HEK293 (cell line): Measurements from ENCODE around the gene CLIC5.

Experiments
- CTCF ChIA-PET: fragments of 350-600 bp; formaldehyde crosslinking; extraction: SDS; loops from one replicate; lab custom pipeline; 2021; ENCODE audit warnings: antibody characterized with exemption; lab: Yijun Ruan, JAX
- POLR2A ChIA-PET: fragments of 300-600 bp; formaldehyde crosslinking; extraction: SDS; loops from one replicate; lab custom pipeline; 2020; ENCODE audit warnings: antibody characterized with exemption, inconsistent platforms; lab: Yijun Ruan, JAX
- H3K27ac ChIP-seq: fragments of 200-500 bp; sonication (Bioruptor generic); 2 replicates; pipeline ENCODE4 v1.5.1; 2014; ENCODE audit warnings: low read depth, low read length, control low read depth, inconsistent platforms; ENCODE audit errors: extremely low read depth
- H3K36me3 ChIP-seq, 2 experiments: fragments of 200-500 bp in 1 of 2; sonication (Bioruptor generic) in 1 of 2; 1 replicate in 1 of 2; 2 replicates in 1 of 2; pipeline ENCODE4 v1.5.1; 2014 to 2017; ENCODE audit warnings: inconsistent platforms in 2 of 2, low read length in 2 of 2; ENCODE audit not compliant: control insufficient read depth in 2 of 2, insufficient read depth in 1 of 2
- H3K4me1 ChIP-seq: fragments of 200-500 bp; sonication (Bioruptor generic); 2 replicates; pipeline ENCODE4 v1.5.1; 2014; ENCODE audit warnings: mild to moderate bottlenecking, low read length, inconsistent platforms; ENCODE audit not compliant: control insufficient read depth, insufficient read depth
- H3K4me3 ChIP-seq: 2 replicates; pipeline ENCODE4 v1.5.1; 2011; ENCODE audit warnings: low read depth, mild to moderate bottlenecking, control low read depth, low read length, moderate library complexity
- H3K9me3 ChIP-seq: fragments of 200-500 bp; sonication (Bioruptor generic); 2 replicates; pipeline ENCODE4 v1.5.1; 2014; ENCODE audit warnings: low read depth, low read length, inconsistent platforms; ENCODE audit not compliant: control insufficient read depth, insufficient read depth
- PRDM10 ChIP-seq: fragments of 450-650 bp; formaldehyde crosslinking; IDR thresholded peaks from 2 replicates; pipeline ENCODE4 v1.5.1; 2016; ENCODE audit warnings: missing biosample characterization, missing genetic modification characterization
- RBAK ChIP-seq: fragments of 450-650 bp; formaldehyde crosslinking; IDR thresholded peaks from 2 replicates; pipeline ENCODE4 v1.5.1; 2016; ENCODE audit warnings: missing biosample characterization, missing genetic modification characterization
- WT1 ChIP-seq: fragments of 450-650 bp; formaldehyde crosslinking; IDR thresholded peaks from 2 replicates; pipeline ENCODE4 v1.5.1; 2016; ENCODE audit warnings: missing biosample characterization, missing genetic modification characterization
- ZBTB20 ChIP-seq: fragments of 450-650 bp; formaldehyde crosslinking; IDR thresholded peaks from 2 replicates; pipeline ENCODE4 v1.5.1; 2016; ENCODE audit warnings: missing biosample characterization, missing genetic modification characterization
- ZFHX2 ChIP-seq: fragments of 450-650 bp; formaldehyde crosslinking; conservative IDR thresholded peaks from 2 replicates; pipeline ENCODE4 v1.5.1; 2016; ENCODE audit warnings: missing biosample characterization, missing genetic modification characterization
- ZNF10 ChIP-seq: fragments of 450-650 bp; formaldehyde crosslinking; IDR thresholded peaks from 2 replicates; pipeline ENCODE4 v1.5.1; 2017; ENCODE audit warnings: missing biosample characterization, missing genetic modification characterization
- ZNF138 ChIP-seq: fragments of 450-650 bp; formaldehyde crosslinking; IDR thresholded peaks from 2 replicates; pipeline ENCODE4 v1.5.1; 2016; ENCODE audit warnings: missing biosample characterization, missing genetic modification characterization, borderline replicate concordance
- ZNF169 ChIP-seq: fragments of 450-650 bp; formaldehyde crosslinking; IDR thresholded peaks from 2 replicates; pipeline ENCODE4 v1.5.1; 2016; ENCODE audit warnings: missing biosample characterization, missing genetic modification characterization
- ZNF174 ChIP-seq: fragments of 450-650 bp; formaldehyde crosslinking; IDR thresholded peaks from 2 replicates; pipeline ENCODE4 v1.5.0; 2017; ENCODE audit warnings: missing biosample characterization, mild to moderate bottlenecking, missing genetic modification characterization
- ZNF2 ChIP-seq: fragments of 450-650 bp; formaldehyde crosslinking; IDR thresholded peaks from 2 replicates; pipeline ENCODE4 v1.5.1; 2016; ENCODE audit warnings: missing biosample characterization, missing genetic modification characterization
- ZNF350 ChIP-seq: fragments of 450-650 bp; formaldehyde crosslinking; IDR thresholded peaks from 2 replicates; pipeline ENCODE4 v1.5.0; 2017; ENCODE audit warnings: missing biosample characterization, mild to moderate bottlenecking, missing genetic modification characterization
- ZNF423 ChIP-seq: fragments of 450-650 bp; formaldehyde crosslinking; IDR thresholded peaks from 2 replicates; pipeline ENCODE4 v1.5.1; 2016; ENCODE audit warnings: missing biosample characterization, missing genetic modification characterization
- ZNF433 ChIP-seq: fragments of 450-650 bp; formaldehyde crosslinking; IDR thresholded peaks from 2 replicates; pipeline ENCODE4 v1.5.1; 2016; ENCODE audit warnings: missing biosample characterization, missing genetic modification characterization, low read depth
- ZNF530 ChIP-seq: fragments of 450-650 bp; formaldehyde crosslinking; IDR thresholded peaks from 2 replicates; pipeline ENCODE4 v1.5.1; 2016; ENCODE audit warnings: low read depth, missing biosample characterization, missing genetic modification characterization
- ZNF544 ChIP-seq: fragments of 450-650 bp; formaldehyde crosslinking; IDR thresholded peaks from 2 replicates; pipeline ENCODE4 v1.5.0; 2017; ENCODE audit warnings: missing biosample characterization, missing genetic modification characterization
- ZNF600 ChIP-seq: fragments of 450-650 bp; formaldehyde crosslinking; IDR thresholded peaks from 2 replicates; pipeline ENCODE4 v1.5.1; 2016; ENCODE audit warnings: missing biosample characterization, missing genetic modification characterization
- ZNF664 ChIP-seq: fragments of 450-650 bp; formaldehyde crosslinking; IDR thresholded peaks from 2 replicates; pipeline ENCODE4 v1.5.1; 2016; ENCODE audit warnings: missing biosample characterization, missing genetic modification characterization
- ZNF837 ChIP-seq: fragments of 450-650 bp; formaldehyde crosslinking; IDR thresholded peaks from 2 replicates; pipeline ENCODE4 v1.5.1; 2016; ENCODE audit warnings: missing biosample characterization, missing genetic modification characterization
- ZSCAN23 ChIP-seq: fragments of 450-650 bp; formaldehyde crosslinking; IDR thresholded peaks from 2 replicates; pipeline ENCODE4 v1.5.1; 2016; ENCODE audit warnings: missing biosample characterization, missing genetic modification characterization
- TF ChIP-seq, protein P1 (sequence below): fragments of 450-650 bp; formaldehyde crosslinking; IDR thresholded peaks from 2 replicates; pipeline ENCODE4 v1.5.1; 2017; ENCODE audit warnings: missing biosample characterization, missing genetic modification characterization
- TF ChIP-seq, protein P2 (sequence below): IDR thresholded peaks from 2 replicates; pipeline ENCODE4 v1.6.1; 2011; ENCODE audit warnings: mild to moderate bottlenecking, low read depth, low read length, borderline replicate concordance
- TF ChIP-seq, protein P3 (sequence below): fragments of 450-650 bp; formaldehyde crosslinking; IDR thresholded peaks from 2 replicates; pipeline ENCODE4 v1.5.1; 2016; ENCODE audit warnings: missing biosample characterization, missing genetic modification characterization
- TF ChIP-seq, protein P4 (sequence below): fragments of 450-650 bp; formaldehyde crosslinking; IDR thresholded peaks from 2 replicates; pipeline ENCODE4 v1.5.0; 2017; ENCODE audit warnings: missing biosample characterization, missing genetic modification characterization, borderline replicate concordance

The CLIC5 gene

DNA sequence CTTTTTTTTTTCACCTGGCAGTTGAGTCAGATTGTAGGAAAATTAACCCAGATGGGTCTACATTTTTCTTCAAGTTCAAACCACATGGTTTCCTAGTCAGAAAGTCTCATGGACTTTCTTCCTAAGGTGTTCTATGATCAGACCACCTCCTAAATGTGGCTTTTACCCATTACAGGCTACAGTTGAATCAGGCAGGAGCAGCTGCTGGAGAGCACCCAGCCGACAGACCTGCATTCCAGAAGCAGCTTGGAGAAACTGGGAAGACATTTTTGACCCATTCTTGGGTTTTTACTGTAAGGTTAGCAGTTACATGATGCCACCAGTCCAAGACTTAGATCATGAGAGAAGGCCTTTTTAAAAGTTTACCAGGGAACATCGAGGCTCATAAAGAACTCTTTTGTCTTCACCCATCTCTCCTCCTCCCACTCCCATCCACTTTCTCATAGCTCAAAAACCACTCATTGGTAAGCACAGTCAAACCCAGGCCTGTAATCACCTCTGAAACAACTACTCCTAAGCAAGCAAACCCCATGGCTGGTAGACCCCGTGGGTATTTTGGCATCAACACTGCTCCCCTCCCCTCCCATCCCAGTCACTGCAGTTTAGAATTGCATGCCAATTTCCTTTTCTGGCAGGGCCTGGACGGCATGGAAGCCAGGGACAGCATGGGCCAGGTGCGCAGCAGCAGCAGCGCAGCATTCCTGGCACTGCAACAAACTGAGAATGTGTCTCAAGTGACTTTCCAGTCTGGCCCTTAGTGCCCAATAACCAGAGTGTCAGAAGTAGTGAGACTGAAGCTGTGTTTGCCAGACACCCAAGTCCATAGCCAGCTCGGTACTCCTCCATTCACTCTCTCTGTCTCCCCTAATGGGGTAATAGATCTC, 113.7 kb downstream of the CLIC5 start:
- H3K9me3 ChIP-seq = no peaks in the 10 kb centered on the region
- CTCF ChIA-PET = interaction anchor here (0.6 to 0.7 kb wide), 3 partner anchors 37 to 1344 kb away, joined by 3 read pairs; no protein-coding TSS in a partner anchor
- H3K36me3 ChIP-seq = no peaks in the 10 kb centered on the region
- TF ChIP-seq, protein P1, sequence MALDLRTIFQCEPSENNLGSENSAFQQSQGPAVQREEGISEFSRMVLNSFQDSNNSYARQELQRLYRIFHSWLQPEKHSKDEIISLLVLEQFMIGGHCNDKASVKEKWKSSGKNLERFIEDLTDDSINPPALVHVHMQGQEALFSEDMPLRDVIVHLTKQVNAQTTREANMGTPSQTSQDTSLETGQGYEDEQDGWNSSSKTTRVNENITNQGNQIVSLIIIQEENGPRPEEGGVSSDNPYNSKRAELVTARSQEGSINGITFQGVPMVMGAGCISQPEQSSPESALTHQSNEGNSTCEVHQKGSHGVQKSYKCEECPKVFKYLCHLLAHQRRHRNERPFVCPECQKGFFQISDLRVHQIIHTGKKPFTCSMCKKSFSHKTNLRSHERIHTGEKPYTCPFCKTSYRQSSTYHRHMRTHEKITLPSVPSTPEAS (tag by site-specific recombination) = no peak
- TF ChIP-seq ZNF664 (tag by site-specific recombination) = no peak
- no peak for TF ChIP-seq RBAK (tag by site-specific recombination)
- TF ChIP-seq, protein P2, sequence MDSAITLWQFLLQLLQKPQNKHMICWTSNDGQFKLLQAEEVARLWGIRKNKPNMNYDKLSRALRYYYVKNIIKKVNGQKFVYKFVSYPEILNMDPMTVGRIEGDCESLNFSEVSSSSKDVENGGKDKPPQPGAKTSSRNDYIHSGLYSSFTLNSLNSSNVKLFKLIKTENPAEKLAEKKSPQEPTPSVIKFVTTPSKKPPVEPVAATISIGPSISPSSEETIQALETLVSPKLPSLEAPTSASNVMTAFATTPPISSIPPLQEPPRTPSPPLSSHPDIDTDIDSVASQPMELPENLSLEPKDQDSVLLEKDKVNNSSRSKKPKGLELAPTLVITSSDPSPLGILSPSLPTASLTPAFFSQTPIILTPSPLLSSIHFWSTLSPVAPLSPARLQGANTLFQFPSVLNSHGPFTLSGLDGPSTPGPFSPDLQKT = no peak
- TF ChIP-seq ZSCAN23 (tag by site-specific recombination) = no peak
- no peak for TF ChIP-seq ZNF174
- TF ChIP-seq, protein P3, sequence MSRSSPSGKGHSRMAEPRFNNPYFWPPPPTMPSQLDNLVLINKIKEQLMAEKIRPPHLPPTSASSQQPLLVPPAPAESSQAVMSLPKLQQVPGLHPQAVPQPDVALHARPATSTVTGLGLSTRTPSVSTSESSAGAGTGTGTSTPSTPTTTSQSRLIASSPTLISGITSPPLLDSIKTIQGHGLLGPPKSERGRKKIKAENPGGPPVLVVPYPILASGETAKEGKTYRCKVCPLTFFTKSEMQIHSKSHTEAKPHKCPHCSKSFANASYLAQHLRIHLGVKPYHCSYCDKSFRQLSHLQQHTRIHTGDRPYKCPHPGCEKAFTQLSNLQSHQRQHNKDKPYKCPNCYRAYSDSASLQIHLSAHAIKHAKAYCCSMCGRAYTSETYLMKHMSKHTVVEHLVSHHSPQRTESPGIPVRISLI (tag by site-specific recombination) = no peak
- TF ChIP-seq ZNF10 (tag by site-specific recombination) = no peak
- no peak for TF ChIP-seq ZBTB20 (tag by site-specific recombination)
- no peak for TF ChIP-seq WT1 (tag by site-specific recombination)
- TF ChIP-seq ZFHX2 (tag by site-specific recombination) = no peak
- TF ChIP-seq, all 188 proteins: peak for 0
- peaks cover under 1% of the 10 kb centered on the region for H3K4me1 ChIP-seq
- POLR2A ChIA-PET = no interaction called here
- no peak overlapping the region for H3K27ac ChIP-seq
- no peak overlapping the region for H3K4me3 ChIP-seq

DNA sequence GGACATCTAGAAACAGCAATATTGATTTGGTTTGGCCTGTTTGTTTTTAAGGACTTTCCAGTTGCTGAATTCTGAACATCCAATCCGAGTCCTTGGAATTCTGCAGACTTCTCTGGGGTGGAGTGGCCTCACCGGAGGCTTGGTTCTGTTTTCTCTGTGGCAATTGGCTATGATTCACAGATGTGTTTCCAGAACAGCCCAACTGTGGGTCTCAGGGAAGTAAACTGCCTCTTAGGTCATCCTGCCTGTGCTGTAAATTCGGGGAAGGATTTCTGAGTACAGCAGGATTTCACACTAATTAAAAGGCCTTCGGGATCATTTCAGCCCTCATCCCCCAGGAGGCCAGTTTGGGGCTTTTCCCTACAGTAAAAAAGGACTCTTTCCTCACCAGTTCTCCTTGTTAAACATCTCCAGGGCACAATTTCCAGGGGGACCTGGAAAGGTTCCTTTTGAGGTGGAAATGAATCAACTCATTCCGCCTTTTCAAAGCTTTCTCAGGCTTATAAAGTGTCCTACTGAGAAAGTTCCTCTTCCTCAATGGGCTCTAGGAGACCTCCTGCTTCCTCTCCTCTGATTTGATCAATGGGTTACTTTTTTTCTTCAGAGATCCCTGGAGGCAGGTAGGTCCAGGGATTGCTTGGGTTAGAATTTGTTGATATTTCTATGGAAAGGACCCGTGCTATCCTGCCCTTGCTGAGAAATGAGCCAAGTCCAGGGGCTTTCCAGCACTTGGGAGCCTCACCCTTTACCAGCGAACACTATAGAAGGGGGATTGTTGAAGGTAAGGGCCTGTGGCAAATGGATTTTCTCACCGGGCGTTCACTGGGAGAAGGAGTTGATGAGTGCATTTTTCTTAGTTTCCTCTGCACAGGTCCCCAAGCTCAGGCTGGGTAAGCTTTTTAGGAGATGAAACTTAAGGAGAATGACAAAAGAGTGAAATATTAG, 114.6 kb downstream of the CLIC5 start:
- CTCF ChIA-PET = interaction anchor here (0.6 to 0.7 kb wide), 2 partner anchors 36 to 1277 kb away, joined by 3 read pairs; no protein-coding TSS in a partner anchor
- Histone ChIP-seq H3K9me3 (no peaks in the 10 kb centered on the region), H3K27ac (no peak overlapping the region), H3K36me3 (no peaks in the 10 kb centered on the region), H3K4me3 (no peak overlapping the region), H3K4me1 (peaks cover 3% of the 10 kb centered on the region)
- POLR2A ChIA-PET = interaction anchor here (0.8 kb wide), 1 partner anchor 48 kb away, joined by 5 read pairs; no protein-coding TSS in a partner anchor
- TF ChIP-seq ZNF2 (tag by site-specific recombination) = no peak
- TF ChIP-seq ZNF544 (tag by site-specific recombination) = no peak
- TF ChIP-seq ZNF600 (tag by site-specific recombination) = no peak
- TF ChIP-seq ZNF350 (tag by site-specific recombination) = no peak
- no peak for TF ChIP-seq ZNF138 (tag by site-specific recombination)
- no peak for TF ChIP-seq ZNF433
- TF ChIP-seq PRDM10 = no peak
- no peak for TF ChIP-seq ZNF530 (tag by site-specific recombination)
- TF ChIP-seq, protein P4, sequence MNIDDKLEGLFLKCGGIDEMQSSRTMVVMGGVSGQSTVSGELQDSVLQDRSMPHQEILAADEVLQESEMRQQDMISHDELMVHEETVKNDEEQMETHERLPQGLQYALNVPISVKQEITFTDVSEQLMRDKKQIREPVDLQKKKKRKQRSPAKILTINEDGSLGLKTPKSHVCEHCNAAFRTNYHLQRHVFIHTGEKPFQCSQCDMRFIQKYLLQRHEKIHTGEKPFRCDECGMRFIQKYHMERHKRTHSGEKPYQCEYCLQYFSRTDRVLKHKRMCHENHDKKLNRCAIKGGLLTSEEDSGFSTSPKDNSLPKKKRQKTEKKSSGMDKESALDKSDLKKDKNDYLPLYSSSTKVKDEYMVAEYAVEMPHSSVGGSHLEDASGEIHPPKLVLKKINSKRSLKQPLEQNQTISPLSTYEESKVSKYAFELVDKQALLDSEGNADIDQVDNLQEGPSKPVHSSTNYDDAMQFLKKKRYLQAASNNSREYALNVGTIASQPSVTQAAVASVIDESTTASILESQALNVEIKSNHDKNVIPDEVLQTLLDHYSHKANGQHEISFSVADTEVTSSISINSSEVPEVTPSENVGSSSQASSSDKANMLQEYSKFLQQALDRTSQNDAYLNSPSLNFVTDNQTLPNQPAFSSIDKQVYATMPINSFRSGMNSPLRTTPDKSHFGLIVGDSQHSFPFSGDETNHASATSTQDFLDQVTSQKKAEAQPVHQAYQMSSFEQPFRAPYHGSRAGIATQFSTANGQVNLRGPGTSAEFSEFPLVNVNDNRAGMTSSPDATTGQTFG (tag by site-specific recombination) = no peak
- TF ChIP-seq ZNF423 (tag by site-specific recombination) = no peak
- TF ChIP-seq ZNF169 (tag by site-specific recombination) = no peak
- no peak for TF ChIP-seq ZNF837
